ENCODE results near the gene IBSP.

Gene IBSP

DNA sequence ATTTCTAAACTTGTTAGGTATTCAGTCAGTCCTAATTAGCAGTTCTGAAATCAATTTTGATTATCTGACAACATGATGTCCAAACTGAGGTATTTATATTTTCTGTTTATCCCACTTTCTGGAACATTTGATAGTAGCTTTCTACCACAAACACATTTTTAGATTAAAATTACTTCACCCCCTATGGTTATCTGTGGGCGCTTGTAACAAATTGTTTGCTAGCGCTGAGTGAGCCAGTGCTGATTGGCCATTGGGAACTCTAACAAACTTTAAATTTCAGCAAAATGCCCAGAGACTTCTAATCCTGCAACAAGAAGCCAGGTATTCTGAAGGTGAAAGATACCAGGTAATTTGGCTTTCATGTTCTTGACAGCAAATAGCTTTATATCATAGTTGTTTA, 33.3 kb downstream of the IBSP start, which contains the start of gene MEPE:
TSS of gene MEPE (plus strand) at position 301 of the 400 bp plus-strand sequence. CDS start 1,746 bp downstream, outside the sequence.
- Histone ChIP-seq H3K9ac (ENCODE audit: low read length) (no peak within 1 kb of the TSS), H2AFZ (ENCODE audit: low read length) (no peak within 1 kb of the TSS), H3K27me3 (ENCODE audit: insufficient read depth, low read length) (no peaks in the 10 kb centered on the region), H3K4me2 (ENCODE audit: low read length) (no peak within 1 kb of the TSS), H3K9me3 (ENCODE audit: low read length) (no peaks in the 10 kb centered on the region), H3K27ac (ENCODE audit: low read depth, low read length, poor library complexity, severe bottlenecking) (no peak within 1 kb of the TSS), H3K4me1 (ENCODE audit: insufficient read depth, low read length, severe bottlenecking) (no peaks in the 10 kb centered on the region), H3K4me3 (ENCODE audit: low read depth, low read length, poor library complexity, severe bottlenecking) (no peak within 1 kb of the TSS), H3K36me3 (ENCODE audit: insufficient read depth, low read length) (no peaks in the 10 kb centered on the region), H4K20me1 (ENCODE audit: insufficient read depth, low read length) (no peaks in the 10 kb centered on the region), H3F3A (ENCODE audit: insufficient read depth, low read length) (no peaks in the 10 kb centered on the region), H3K9me2 (ENCODE audit: low read depth, low read length) (no peaks in the 10 kb centered on the region), H3K79me2 (ENCODE audit: insufficient read depth, low read length) (no peaks in the 10 kb centered on the region)
- TF ChIP-seq CTCF (IDR thresholded peaks at IDR 0.05; ENCODE audit: low read length) (no peak), EZH2 (IDR thresholded peaks at IDR 0.05; ENCODE audit: borderline replicate concordance, low read length) (no peak)

GRCh38 chr4:87834401-87834800, 35.0 kb downstream of the IBSP start:
- H3K36me3 ChIP-seq (ENCODE audit: insufficient read depth, low read length) = no peaks in the 10 kb centered on the region
- H3F3A ChIP-seq (ENCODE audit: insufficient read depth, low read length) = no peaks in the 10 kb centered on the region
- no peak overlapping the region for H3K4me2 ChIP-seq (ENCODE audit: low read length)
- H3K4me1 ChIP-seq (ENCODE audit: insufficient read depth, low read length, severe bottlenecking) = no peaks in the 10 kb centered on the region
- H2AFZ ChIP-seq (ENCODE audit: low read length) = no peak overlapping the region
- no peak overlapping the region for H3K4me3 ChIP-seq (ENCODE audit: low read depth, low read length, poor library complexity, severe bottlenecking)
- H3K9ac ChIP-seq (ENCODE audit: low read length) = no peak overlapping the region
- H3K9me3 ChIP-seq (ENCODE audit: low read length) = no peaks in the 10 kb centered on the region
- H3K27ac ChIP-seq (ENCODE audit: low read depth, low read length, poor library complexity, severe bottlenecking) = no peak overlapping the region
- H3K9me2 ChIP-seq (ENCODE audit: low read depth, low read length) = no peaks in the 10 kb centered on the region
- no peaks in the 10 kb centered on the region for H3K79me2 ChIP-seq (ENCODE audit: insufficient read depth, low read length)
- H4K20me1 ChIP-seq (ENCODE audit: insufficient read depth, low read length) = no peaks in the 10 kb centered on the region
- no peaks in the 10 kb centered on the region for H3K27me3 ChIP-seq (ENCODE audit: insufficient read depth, low read length)
- no peak for TF ChIP-seq EZH2 (IDR thresholded peaks at IDR 0.05; ENCODE audit: borderline replicate concordance, low read length)
- TF ChIP-seq CTCF (IDR thresholded peaks at IDR 0.05; ENCODE audit: low read length) = no peak

GRCh38 chr4:87835197-87835596, 35.8 kb downstream of the IBSP start:
- no peaks in the 10 kb centered on the region for H3F3A ChIP-seq (ENCODE audit: insufficient read depth, low read length)
- no peaks in the 10 kb centered on the region for H3K27me3 ChIP-seq (ENCODE audit: insufficient read depth, low read length)
- H3K9me3 ChIP-seq (ENCODE audit: low read length) = no peaks in the 10 kb centered on the region
- H3K27ac ChIP-seq (ENCODE audit: low read depth, low read length, poor library complexity, severe bottlenecking) = no peak overlapping the region
- H3K9ac ChIP-seq (ENCODE audit: low read length) = no peak overlapping the region
- no peaks in the 10 kb centered on the region for H3K36me3 ChIP-seq (ENCODE audit: insufficient read depth, low read length)
- no peaks in the 10 kb centered on the region for H3K9me2 ChIP-seq (ENCODE audit: low read depth, low read length)
- no peaks in the 10 kb centered on the region for H3K79me2 ChIP-seq (ENCODE audit: insufficient read depth, low read length)
- no peak overlapping the region for H3K4me3 ChIP-seq (ENCODE audit: low read depth, low read length, poor library complexity, severe bottlenecking)
- no peak for TF ChIP-seq EZH2 (IDR thresholded peaks at IDR 0.05; ENCODE audit: borderline replicate concordance, low read length)
- TF ChIP-seq CTCF (IDR thresholded peaks at IDR 0.05; ENCODE audit: low read length) = no peak
- H4K20me1 ChIP-seq (ENCODE audit: insufficient read depth, low read length) = no peaks in the 10 kb centered on the region
- H2AFZ ChIP-seq (ENCODE audit: low read length) = no peak overlapping the region
- H3K4me2 ChIP-seq (ENCODE audit: low read length) = no peak overlapping the region
- no peaks in the 10 kb centered on the region for H3K4me1 ChIP-seq (ENCODE audit: insufficient read depth, low read length, severe bottlenecking)
